K562 (cell line): ENCODE results near the gene NACC1. TPM values are rescaled to one million over a fixed set of nuclear protein-coding genes. Genes with fewer than 3 reads are reported as not detected.

Experiments used
- CHCHD3 ChIP-seq: fragments of 250-450 bp; sonication (Bioruptor Pico); IDR thresholded peaks from 2 replicates; pipeline ENCODE4 v2.1.2; 2022; ENCODE audit warnings: mild to moderate bottlenecking
- CUX1 ChIP-seq: fragments of 200-800 bp; sonication (Bioruptor generic); IDR thresholded peaks from 2 replicates; pipeline ENCODE4 v1.6.1; 2016; ENCODE audit warnings: missing genetic modification characterization, missing compliant biosample characterization
- ELF1 ChIP-seq: fragments of 200-800 bp; sonication (Bioruptor generic); IDR thresholded peaks from 2 replicates; pipeline ENCODE4 v1.6.1; 2016; ENCODE audit warnings: missing genetic modification characterization, missing compliant biosample characterization
- FOXK2 ChIP-seq, 2 experiments: fragments of 450-650 bp; IDR thresholded peaks in 1 of 2; conservative IDR thresholded peaks in 1 of 2; 2 replicates each; pipeline ENCODE4 v1.6.1; 2016; ENCODE audit warnings: low read depth in 2 of 2, mild to moderate bottlenecking in 1 of 2
- MAFF ChIP-seq: IDR thresholded peaks from 2 replicates; pipeline ENCODE4 v1.6.1; 2012; ENCODE audit warnings: low read length, improper control_type of control experiment
- MTA1 ChIP-seq: fragments of 450-650 bp; IDR thresholded peaks from 2 replicates; pipeline ENCODE4 v1.6.1; 2017; ENCODE audit warnings: borderline replicate concordance
- MYC ChIP-seq, 2 experiments: fragments of 250-450 bp in 1 of 2; sonication (Bioruptor Pico) in 1 of 2; IDR thresholded peaks; 2 replicates each; pipeline versions ENCODE4 v1.5.1 to v1.6.1; 2012 to 2021; ENCODE audit warnings: low read depth in 2 of 2, borderline replicate concordance in 1 of 2, improper control_type of control experiment in 1 of 2, low read length in 1 of 2, mild to moderate bottlenecking in 1 of 2, moderate library complexity in 1 of 2
- NFXL1 ChIP-seq: fragments of 450-650 bp; formaldehyde crosslinking; IDR thresholded peaks from 2 replicates; pipeline ENCODE4 v1.4.0; 2021; ENCODE audit warnings: mild to moderate bottlenecking
- NR0B1 ChIP-seq: fragments of 450-650 bp; IDR thresholded peaks from one replicate; pipeline ENCODE4 v1.6.1; 2018; ENCODE audit warnings: mild to moderate bottlenecking, moderate library complexity; ENCODE audit not compliant: partially characterized antibody
- POLR3G ChIP-seq: IDR thresholded peaks from 2 replicates; pipeline ENCODE4 v1.6.1; 2011; ENCODE audit not compliant: insufficient read length, insufficient replicate concordance; ENCODE audit errors: extremely low read depth
- PRDM10 ChIP-seq: fragments of 450-650 bp; IDR thresholded peaks from 2 replicates; pipeline ENCODE4 v1.6.1; 2018; ENCODE audit not compliant: partially characterized antibody
- SMAD1 ChIP-seq: fragments of 150-350 bp; IDR thresholded peaks from 2 replicates; pipeline ENCODE4 v1.6.1; 2014; ENCODE audit warnings: low read length, low read depth; ENCODE audit not compliant: partially characterized antibody
- TRIM28 ChIP-seq: fragments of 450-650 bp; IDR thresholded peaks from 2 replicates; pipeline ENCODE4 v1.6.1; 2017
- YY1 ChIP-seq, 3 experiments: IDR thresholded peaks; 2 replicates each; pipeline ENCODE4 v1.6.1; 2011; ENCODE audit warnings: low read length in 2 of 3, mild to moderate bottlenecking in 2 of 3, moderate library complexity in 2 of 3, borderline replicate concordance in 1 of 3, control low read depth in 1 of 3, low read depth in 1 of 3; ENCODE audit not compliant: insufficient read depth in 3 of 3, insufficient replicate concordance in 2 of 3, control insufficient read depth in 1 of 3, insufficient read length in 1 of 3; ENCODE audit errors: extremely low read depth in 1 of 3
- ZNF644 ChIP-seq: fragments of 200-800 bp; sonication (Bioruptor generic); IDR thresholded peaks from 2 replicates; pipeline ENCODE4 v1.6.1; 2016; ENCODE audit warnings: low read depth, missing genetic modification characterization, missing compliant biosample characterization
- polyA plus RNA-seq, 8 experiments: library from polyadenylated mRNA; depleted of rRNA in 4 of 8; stranded (reverse) in 5 of 8; unstranded in 3 of 8; fragments of >200 nt; fragmentation: Nextera tagmentation in 2 of 8; fragmentation: Illumina TruSeq in 1 of 8; extraction: Ambion mirVana in 2 of 8; extraction: Trizol in 1 of 8; gene quantifications; 2 replicates each; pipeline versions ENCODE4 v1.2.1 to v1.2.3, GENCODE V29; 2011 to 2014; ENCODE audit warnings: inconsistent platforms in 1 of 8, missing spikeins in 1 of 8
- total RNA-seq, 7 experiments: library from RNA; depleted of rRNA in 6 of 7; stranded (reverse); fragments of >200 nt in 6 of 7; fragmentation: Illumina TruSeq in 2 of 7; extraction: Trizol in 2 of 7; gene quantifications; 2 replicates each; pipeline versions ENCODE4 v1.2.1 to v1.2.3, GENCODE V29; 2011 to 2021; ENCODE audit warnings: low replicate concordance in 1 of 7

NACC1 gene
- total and polyA plus RNA-seq, 9 of the 15 experiments (the other 6 are each of a cell fraction or from before 2014, with no cell fraction given): 0.04 to 96.6 (median 25.8) TPM

- TF ChIP-seq NFXL1 (CRISPR knock-in tag): no peak
- TF ChIP-seq PRDM10: no peak
- no peak; the same call in 1 of the 2 replicates for TF ChIP-seq CUX1 (CRISPR knock-in tag)
- TF ChIP-seq MYC (IDR thresholded peaks at IDR 0.05; ENCODE audit: low read depth, low read length): 0 out of 2 replicates have a peak, but pooled peaks have one; percentile 38
- TF ChIP-seq MYC (CRISPR knock-in tag; IDR thresholded peaks at IDR 0.05; ENCODE audit: borderline replicate concordance, low read depth): no peak
- TF ChIP-seq MAFF: no peak
- peak in 1 of 3 experiments; percentile 45 for TF ChIP-seq YY1 (IDR thresholded peaks at IDR 0.05; ENCODE audit: borderline replicate concordance in 1 of 3, control insufficient read depth in 1 of 3, extremely low read depth in 1 of 3, insufficient read depth in 3 of 3, insufficient read length in 1 of 3, insufficient replicate concordance in 2 of 3, low read depth in 1 of 3, low read length in 2 of 3)
- no peak for TF ChIP-seq FOXK2 (conservative IDR thresholded peaks at IDR 0.05 in 1 of 2, IDR thresholded peaks at IDR 0.05 in 1 of 2; ENCODE audit: low read depth in 2 of 2)
- TF ChIP-seq ELF1: peak; percentile 79
- TF ChIP-seq TRIM28: no peak; the same call in 1 of the 2 replicates
- TF ChIP-seq POLR3G: no peak
- TF ChIP-seq ZNF644: peak; percentile 52; the same call in 1 of the 2 replicates
- no peak for TF ChIP-seq CHCHD3
- no peak for TF ChIP-seq SMAD1
- TF ChIP-seq MTA1: no peak
- TF ChIP-seq NR0B1: no peak
Observed at GRCh38 chr19:13099073-13099999, 18.7 kb upstream of the NACC1 start (continued).
